Measurements from ENCODE around the gene SLC38A6.

Gene SLC38A6

GRCh38 chr14:60946773-60947172, 34.3 kb upstream of the SLC38A6 start:
- H3K4me3 ChIP-seq (replicated peaks; ENCODE audit: low read depth, low read length): no peak overlapping the region
- no peak for DNase-seq (ENCODE audit: low read depth)
- TF ChIP-seq, protein P1, sequence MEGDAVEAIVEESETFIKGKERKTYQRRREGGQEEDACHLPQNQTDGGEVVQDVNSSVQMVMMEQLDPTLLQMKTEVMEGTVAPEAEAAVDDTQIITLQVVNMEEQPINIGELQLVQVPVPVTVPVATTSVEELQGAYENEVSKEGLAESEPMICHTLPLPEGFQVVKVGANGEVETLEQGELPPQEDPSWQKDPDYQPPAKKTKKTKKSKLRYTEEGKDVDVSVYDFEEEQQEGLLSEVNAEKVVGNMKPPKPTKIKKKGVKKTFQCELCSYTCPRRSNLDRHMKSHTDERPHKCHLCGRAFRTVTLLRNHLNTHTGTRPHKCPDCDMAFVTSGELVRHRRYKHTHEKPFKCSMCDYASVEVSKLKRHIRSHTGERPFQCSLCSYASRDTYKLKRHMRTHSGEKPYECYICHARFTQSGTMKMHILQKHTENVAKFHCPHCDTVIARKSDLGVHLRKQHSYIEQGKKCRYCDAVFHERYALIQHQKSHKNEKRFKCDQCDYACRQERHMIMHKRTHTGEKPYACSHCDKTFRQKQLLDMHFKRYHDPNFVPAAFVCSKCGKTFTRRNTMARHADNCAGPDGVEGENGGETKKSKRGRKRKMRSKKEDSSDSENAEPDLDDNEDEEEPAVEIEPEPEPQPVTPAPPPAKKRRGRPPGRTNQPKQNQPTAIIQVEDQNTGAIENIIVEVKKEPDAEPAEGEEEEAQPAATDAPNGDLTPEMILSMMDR (IDR thresholded peaks at IDR 0.05; ENCODE audit: low read length, missing control alignments): no peak

- H3K4me3 ChIP-seq (replicated peaks; ENCODE audit: low read depth, low read length): no peak overlapping the region
- DNase-seq (ENCODE audit: low read depth): no peak
- TF ChIP-seq, protein P1 (IDR thresholded peaks at IDR 0.05; ENCODE audit: low read length, missing control alignments): no peak
Measured at GRCh38 chr14:60951776-60952435, 29.1 kb upstream of the SLC38A6 start.

- no peak overlapping the region for H3K4me3 ChIP-seq (replicated peaks; ENCODE audit: low read depth, low read length)
- no peak for DNase-seq (ENCODE audit: low read depth)
- TF ChIP-seq, protein P1 (IDR thresholded peaks at IDR 0.05; ENCODE audit: low read length, missing control alignments): no peak
Measured at GRCh38 chr14:60956202-60956601, 24.8 kb upstream of the SLC38A6 start.

- H3K4me3 ChIP-seq (replicated peaks; ENCODE audit: low read depth, low read length): no peak overlapping the region
- TF ChIP-seq, protein P1 (IDR thresholded peaks at IDR 0.05; ENCODE audit: low read length, missing control alignments): no peak
- no peak for DNase-seq (ENCODE audit: low read depth)
Measured at GRCh38 chr14:60956632-60957031, 24.4 kb upstream of the SLC38A6 start.

- DNase-seq (ENCODE audit: low read depth): no peak
- TF ChIP-seq, protein P1 (IDR thresholded peaks at IDR 0.05; ENCODE audit: low read length, missing control alignments): no peak
- no peak overlapping the region for H3K4me3 ChIP-seq (replicated peaks; ENCODE audit: low read depth, low read length)
Measured at GRCh38 chr14:60958146-60958545, 22.9 kb upstream of the SLC38A6 start.

DNA sequence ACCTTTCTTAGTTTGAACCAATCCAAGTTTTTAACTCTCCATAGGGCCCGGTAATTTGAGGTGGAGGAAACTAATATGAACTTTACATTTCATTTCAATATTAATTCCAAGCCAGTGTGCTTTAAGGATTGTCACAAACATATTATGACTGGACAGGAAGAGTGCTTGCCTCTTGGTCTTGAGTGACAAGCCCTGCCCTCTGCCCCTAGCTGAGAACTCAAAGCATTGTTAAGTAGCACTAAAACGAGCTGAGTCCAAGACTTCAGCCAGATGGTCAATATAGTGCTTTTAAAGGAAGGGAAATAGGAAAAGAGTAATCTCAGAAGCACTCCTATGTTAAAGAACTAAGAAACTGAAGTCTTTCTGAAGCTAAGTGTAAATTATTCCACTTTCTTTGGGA, 17.3 kb upstream of the SLC38A6 start:
- TF ChIP-seq, protein P1 (IDR thresholded peaks at IDR 0.05; ENCODE audit: low read length, missing control alignments): no peak
- DNase-seq (ENCODE audit: low read depth): no peak
- H3K4me3 ChIP-seq (replicated peaks; ENCODE audit: low read depth, low read length): no peak overlapping the region

DNA sequence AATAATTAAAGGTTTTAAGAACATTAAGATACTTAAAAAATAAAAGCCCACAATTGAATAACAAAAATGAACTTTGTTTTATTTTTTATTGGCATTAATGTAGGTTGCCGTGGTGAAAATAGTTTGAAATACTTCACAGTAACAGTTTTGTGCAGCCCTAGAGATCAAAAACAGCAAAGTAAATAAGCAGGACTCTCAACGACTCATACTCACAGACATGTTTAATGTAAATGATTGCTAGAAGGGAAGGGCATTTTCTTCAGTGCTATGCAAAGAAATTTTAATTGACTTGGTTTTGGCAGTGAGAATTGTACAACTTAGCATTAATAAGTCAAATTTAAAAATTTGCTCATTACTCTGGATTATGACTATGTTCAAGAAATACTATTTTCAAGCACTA, 16.1 kb upstream of the SLC38A6 start:
- no peak for DNase-seq (ENCODE audit: low read depth)
- H3K4me3 ChIP-seq (replicated peaks; ENCODE audit: low read depth, low read length): no peak overlapping the region
- TF ChIP-seq, protein P1 (IDR thresholded peaks at IDR 0.05; ENCODE audit: low read length, missing control alignments): no peak
